ENCODE results near the gene HOXB4.
A peak's percentile ranks its signal among the peaks of the same experiment; 100 is the strongest.

The HOXB4 gene

DNA sequence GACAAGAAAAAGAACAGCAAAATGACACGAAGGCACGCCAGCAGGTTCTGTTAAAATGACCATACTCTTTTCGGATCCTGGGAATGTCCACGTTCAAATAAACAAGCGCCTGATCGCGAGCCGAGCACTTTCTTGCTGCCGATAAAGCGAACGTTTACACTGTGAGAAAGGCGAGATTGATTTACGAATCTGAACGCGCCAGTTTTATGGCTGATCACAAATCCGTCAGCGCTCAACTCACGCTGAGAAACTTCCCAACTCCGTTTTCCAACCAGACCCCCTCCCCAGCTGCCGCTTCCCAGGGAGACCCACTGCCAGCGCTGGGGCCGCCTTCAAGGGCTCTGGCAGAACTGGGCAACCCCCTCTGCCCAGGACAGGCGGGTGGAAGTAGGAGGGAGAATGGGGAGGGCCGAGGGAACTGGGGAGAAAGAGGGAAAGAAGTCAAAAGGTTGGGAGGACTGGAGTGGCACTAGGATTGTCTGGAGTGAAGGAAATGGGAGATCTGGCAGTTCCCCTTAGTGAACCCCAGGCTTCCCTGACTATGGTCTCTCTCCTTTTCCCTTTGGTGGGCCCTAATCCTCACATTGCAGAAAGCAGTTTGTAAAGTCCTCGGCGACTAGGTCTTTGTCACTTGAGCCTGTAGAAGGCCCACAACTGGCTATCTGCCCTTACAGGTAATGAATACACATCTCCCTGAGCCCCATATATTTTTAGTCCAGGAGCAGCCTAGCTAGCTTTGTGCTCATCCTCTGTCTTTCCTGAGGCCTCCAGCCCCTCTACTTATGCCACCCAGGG, 6.9 kb downstream of the HOXB4 start:
- DNase-seq = no peak

DNA sequence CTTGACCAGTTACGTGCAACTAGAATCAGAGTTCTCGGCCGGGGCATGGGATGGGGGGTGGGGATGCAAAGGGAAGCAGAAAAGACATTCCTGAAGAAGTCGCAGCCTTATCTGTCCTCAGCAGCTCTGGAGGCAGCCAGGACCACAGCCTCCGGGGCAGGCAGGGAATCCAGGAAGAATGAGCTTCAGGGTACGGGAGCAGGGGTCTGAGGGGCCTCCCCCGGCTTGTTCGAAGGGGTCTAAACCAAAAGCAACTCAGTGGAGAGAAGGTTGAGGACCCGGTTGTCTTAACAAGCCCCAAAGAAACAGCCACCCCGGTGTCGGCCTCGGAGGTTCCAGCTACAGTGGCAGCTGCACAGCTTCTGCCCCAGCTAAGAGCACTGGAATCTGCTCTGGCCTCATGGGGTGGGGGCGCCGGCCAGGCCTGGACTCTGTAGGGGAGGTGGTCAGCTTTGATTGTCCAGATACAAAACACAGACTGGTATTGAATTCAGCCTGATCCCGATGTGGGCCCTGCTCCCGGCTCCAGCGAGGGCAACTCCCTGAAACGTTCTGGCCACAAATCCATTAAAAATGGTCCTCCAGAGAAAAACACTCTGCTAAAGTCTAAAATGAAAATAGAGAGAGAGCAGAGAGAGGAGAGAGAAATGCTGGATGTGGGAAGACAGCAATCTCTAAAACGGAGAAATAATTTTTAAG, 7.7 kb downstream of the HOXB4 start:
- no peak for DNase-seq

DNA sequence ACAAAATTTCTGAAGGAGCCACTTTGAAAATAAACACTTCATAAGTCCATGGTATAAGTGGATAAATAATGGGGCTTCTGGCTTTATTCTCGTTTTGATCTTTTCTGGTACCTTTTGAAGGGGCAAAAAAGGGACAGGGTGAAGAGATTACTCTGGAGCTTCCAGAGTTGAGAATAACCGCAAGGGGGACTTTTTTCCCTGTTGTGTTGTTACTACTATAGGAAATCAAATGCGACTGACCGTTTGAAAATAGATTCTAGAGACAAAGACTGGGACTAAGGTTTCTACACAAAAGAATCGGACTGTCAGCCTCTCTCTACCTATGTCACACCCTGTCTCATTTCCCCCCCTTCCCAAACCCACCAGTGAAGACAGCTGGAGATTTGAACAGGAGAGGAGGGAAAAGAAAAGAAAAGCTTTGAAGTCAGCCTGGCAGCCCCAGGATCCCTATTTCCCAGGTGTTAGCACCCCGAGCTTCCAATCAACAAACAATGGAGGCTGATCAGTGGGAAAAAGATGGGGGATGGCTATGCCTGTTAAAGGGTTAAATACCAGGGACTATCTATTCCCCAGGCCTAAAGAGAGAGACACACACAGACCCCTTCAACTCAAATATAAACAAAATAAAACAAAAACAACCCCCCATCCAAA, 8.4 kb downstream of the HOXB4 start:
- DNase-seq = no peak

DNA sequence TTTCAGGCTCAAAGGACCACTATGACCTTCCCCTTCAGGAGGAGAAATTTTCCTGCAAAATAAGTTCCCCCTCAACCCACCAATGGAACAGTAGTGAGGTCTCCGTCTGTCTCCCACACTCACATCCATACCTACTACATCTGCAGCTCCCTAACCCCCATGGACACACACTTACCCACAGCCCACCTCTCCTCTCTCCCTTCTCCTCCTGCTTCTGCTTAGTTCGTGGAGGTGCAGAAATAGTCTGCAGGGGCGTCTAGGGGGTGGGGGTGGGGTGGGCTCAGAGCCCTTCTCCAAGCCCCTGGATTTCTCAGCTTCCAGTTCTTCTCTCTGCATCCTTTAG, 8.9 kb downstream of the HOXB4 start:
- DNase-seq = no peak

DNA sequence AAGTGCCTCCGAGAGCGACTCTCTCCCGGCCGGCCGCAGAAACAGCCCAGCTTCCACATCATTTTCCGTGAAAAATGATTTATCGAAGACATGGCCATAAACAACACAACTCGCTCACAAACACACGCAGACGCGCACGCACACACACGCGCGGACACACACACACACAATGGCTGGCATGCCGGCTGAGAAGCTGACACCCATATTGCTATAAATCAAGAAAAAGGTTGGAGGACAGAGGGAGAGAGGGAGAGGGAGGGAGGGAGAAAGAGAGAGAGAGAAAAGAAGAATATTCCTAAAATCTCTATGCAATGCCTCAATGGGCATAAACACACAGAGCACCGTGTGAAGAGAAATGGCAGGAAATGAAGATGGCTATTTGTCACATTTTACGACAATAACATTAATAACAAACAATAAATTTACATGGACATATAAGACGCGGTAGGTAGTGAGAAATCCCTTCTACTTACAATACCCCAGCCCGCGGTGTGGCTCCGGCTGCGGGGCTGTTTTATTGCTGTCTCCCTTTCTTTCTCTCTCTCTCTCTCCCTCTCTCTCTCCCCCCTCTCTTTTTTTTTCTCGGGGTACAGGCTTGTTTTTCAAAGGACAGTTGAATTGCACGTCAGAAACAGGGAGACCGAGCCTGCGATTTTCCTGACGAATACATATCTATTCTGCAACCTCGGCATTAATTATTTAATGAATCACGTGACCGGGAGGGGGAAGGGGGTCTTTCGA, 9.5 kb downstream of the HOXB4 start:
- DNase-seq = no peak

DNA sequence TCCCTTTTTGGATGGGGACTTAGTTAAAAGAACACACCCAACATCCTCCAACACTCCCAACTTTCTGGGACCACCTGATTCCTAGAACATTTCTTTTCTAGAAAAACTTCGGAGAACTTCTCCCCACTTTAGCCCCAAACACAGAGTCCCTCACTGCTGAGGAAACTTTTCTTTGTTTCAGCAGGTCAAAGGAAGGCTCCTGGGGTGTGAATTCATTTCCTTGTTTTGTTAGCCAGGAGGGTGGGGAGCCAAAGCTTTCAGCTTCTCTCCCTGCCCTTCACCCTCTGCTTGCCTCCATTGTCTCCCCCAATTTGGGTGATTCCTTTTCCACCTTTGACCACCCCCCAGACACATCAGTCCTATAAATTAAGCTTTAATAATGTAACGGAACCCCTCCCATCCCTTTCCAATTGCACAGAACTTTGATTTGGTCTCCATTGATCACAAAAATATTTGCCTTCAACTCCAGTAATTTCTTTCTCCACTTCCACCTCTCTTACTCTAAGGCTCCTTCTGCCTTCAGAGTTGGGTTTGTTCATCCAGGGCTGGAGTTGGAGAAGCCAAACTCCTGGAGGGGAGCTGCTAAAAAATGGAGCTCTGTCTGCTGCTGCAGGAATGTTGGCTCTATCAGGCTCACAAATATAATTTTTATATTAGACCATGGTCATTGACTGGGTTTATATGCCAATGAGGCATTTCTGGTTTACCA, 10.3 kb downstream of the HOXB4 start:
- no peak for DNase-seq

DNA sequence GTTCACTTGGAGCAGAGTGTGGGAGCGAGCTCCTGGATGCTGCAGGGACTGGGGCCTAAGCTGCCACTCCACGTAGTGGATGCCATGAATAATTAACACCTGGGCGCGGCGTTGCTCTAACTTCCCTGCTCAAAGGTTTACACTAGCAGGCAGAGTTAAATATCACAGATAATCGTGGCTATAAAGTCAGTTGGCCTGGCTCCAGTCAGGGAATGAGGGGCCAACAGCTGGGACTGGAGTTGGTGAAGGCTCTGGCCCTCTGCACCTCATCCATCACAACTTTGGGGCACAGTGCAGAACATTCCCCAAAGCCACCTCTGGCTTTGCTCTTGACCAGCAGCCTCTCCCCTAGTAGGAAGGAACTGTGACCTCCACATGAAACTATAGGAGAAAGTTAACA, 10.9 kb downstream of the HOXB4 start:
- DNase-seq = no peak

DNA sequence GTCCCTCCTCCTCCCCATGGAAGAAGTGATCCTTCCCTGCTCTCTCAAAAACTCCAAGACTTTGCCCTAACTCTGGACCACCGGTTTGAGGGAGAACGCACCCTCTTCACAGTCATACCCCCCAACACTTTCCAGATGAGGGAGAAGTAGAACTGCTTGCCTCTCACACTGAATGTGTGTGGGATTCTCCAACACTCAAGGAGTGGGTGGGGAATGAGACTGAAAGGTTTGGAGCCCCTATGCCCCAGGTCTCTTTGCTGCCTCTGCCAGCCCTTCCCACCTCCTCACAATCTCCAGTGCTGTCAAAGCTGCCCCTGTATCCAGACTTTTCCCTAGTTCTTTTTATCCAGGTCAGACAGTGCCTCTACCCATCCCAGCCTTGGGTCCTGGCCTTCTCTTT, 11.4 kb downstream of the HOXB4 start:
- no peak for DNase-seq

DNA sequence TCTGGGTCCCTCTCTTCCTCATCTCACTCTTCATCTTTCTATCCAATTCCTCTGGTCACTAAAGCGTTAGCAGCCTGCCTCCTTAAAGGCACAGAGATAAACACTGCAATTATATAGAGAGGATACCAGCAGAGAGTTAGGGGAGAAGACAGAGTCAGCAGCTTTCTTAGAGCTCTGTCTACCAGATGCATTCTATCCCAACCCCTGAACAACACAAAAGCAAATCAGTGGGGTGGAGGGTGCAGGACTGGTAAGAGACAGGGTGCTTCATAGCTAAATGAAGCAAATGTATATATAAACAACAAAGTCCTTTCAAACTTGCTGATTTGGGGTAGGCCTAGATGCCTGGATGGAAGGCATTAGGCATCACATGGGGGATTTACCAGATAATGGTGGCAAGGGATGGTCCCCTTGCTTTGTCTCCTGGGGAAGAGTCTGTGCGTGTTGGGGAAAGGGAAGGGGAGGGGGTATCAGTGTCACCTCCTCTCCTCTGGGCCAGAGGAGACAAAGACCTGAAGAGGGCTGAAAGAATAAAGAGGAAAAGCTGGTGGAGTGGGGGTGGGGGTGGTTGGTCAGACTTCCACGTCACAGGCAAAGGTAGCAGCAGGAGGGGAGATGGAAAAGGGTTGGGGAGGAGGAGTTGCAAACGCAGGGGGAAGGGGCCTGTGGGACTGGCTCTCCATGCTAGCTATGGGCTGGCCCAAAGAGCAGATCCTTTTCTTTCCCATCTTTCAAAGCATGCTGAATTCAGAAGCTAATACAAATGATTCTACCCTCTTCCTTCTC, 12.0 kb downstream of the HOXB4 start:
- DNase-seq = no peak

DNA sequence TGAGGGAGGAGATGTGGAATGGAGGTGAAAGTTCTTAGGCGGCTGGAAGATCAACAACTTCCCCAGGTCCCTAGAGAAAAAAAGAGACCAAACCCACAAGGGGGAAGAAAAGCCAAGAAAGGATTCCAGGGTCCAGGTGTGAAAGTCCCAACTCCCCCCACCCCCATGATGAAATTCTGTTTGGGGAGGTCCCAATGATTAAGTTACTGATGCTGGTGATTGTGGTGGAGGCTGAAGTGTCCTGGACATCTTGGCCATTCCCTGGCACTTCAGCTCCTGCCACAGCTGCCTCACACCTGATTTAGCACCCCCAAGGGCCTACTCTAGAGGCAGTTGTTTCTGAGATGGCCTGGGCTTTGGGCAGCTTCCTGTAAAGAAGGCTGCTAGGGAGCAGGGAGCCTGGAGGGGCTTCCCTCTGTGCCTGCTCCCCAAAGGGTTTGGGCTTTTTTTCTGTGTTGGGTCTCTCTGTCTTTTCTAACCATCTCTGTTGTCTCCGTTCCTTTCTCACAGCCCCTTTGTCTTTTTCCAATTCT, 13.1 kb downstream of the HOXB4 start:
- no peak for DNase-seq

DNA sequence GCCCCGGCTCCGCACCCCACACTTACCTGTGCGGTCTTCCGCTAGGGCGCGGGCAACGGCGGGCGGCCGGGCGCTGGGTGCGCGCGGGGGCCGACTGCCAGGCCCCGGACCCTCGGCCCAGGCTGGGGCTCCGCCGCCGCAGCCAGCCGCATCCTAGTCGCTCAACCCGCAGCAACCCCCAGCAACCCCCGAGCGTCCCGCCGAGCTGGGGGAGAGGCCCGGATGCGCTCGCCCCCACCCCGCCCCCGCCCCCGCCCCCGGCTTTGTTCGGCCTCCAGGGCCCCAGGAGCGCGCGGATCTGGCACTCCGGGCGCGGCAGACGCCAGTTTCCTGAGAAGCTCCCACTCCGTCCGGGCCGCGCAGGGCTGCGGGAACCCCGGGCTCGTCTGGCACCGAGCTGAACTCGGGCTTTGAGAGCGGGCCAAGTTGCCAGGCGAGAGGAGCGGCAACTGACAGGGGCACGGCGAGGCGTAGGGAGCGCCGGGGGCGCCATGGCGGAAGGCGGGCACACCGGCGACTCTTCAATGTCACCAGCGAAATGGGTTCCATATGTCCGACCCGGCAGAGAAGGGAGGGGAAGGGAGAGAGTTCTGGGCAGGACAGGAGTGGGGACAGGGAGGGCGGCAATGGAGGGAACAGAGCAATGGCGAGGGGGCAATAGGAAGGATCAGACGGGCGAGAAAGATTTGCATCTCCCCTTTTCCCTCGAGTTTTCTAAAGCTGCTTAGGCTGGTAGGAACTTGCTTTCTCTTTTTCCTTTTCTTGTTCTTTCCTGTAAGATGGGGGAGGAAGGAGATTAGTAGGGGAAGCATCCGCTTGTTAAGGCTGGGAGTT, 13.7 kb downstream of the HOXB4 start:
- DNase-seq = peak in 1 of 2 experiments; percentile 48

DNA sequence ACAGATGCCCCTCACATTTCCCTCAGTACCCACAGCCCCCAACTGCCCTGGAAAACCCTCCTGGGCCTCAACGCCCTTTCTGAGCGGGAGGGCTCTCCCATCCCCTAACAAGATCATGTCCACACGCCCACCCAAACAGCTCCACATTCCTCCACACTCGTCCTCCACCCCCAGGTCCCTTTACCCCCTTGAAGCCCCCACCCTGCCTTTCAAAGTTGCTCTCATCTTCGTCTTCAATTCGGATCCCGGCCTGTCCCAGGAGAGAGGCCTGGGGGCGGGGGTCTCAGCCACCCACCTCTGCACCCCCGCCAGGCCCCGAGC, 14.3 kb downstream of the HOXB4 start:
- no peak for DNase-seq

DNA sequence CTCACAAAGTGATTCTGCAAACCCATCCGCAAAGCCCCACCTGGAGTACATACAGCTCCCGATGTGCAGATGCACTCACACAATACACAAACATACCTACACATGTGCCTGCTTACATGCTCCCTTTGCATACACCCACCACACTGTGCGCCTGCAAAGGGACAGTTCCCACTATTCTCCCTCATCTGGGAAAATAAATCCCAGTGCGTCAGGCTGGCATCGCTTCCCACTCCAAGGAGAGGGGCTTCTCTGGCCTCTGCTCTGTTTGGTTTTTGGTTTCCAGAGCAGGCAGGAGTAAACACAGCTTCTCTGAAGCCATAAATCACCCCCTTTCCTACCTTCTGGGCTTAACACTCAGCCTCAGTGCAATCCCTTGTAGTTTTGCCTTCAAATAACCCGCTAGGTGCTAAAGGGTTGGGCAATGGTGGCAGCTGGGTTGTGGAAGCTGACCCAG, 14.7 kb downstream of the HOXB4 start:
- DNase-seq = no peak

DNA sequence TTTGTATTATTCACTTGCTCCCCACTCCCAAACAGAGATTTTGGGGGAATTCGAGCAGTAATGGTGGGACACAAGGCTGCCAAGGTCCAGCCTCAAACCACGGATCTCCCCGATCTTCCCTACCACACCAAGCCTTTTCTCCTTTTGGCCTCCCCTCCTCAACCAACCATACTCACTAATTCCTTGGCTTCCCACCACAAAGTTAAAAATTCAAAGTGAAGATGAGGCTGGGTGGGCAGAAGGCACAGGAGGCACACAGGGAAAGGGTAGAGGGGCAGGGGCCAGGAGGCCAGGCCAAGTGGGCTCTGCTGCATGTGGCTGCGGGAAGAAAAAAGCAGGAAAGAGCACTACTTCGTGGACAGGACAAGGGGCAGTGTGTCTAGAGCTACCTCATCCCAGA, 15.2 kb downstream of the HOXB4 start:
- DNase-seq = no peak

DNA sequence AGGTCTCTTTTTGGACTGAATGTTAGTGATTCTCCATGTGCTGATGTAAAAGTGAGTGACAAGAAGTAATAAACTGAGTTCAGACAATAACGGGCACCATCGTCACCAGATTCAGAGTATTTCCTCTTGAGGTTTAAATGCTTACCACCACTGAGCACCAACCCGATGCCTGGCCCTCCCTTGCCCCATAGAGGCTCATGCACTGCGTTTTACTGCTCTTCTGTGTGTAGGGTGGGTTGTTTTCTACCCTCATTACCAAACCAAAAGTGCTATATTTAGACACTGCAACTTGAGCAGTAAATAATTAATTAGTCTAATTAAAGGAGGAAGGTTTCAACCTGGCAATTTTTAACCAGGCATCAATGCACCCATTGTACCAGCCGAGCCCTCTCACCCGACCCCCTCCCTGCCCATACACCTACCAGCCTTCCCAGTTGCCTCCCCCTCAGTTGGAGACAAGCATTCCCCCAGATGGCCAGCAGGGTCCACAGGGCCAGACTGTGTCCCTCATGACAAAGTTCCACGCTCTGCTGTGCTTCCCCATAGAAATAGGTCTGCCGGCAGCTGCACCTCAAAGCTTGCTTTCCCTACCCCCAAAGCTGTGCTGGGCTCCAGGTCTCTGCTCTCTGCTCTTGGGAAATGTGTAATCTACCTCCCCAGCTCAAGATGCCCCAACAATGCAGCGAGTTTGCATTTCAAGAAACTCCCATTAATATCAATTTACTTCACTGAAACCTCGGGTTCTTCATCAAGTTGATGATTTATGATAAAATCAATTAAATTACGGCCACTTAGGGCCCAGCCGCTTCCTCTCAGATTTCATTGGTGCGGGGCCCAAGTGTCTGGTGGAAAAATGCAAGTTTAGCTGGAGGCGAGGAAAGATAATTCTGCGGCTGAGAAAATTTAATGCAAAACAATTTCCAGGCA, 16.0 kb downstream of the HOXB4 start:
- DNase-seq = no peak

DNA sequence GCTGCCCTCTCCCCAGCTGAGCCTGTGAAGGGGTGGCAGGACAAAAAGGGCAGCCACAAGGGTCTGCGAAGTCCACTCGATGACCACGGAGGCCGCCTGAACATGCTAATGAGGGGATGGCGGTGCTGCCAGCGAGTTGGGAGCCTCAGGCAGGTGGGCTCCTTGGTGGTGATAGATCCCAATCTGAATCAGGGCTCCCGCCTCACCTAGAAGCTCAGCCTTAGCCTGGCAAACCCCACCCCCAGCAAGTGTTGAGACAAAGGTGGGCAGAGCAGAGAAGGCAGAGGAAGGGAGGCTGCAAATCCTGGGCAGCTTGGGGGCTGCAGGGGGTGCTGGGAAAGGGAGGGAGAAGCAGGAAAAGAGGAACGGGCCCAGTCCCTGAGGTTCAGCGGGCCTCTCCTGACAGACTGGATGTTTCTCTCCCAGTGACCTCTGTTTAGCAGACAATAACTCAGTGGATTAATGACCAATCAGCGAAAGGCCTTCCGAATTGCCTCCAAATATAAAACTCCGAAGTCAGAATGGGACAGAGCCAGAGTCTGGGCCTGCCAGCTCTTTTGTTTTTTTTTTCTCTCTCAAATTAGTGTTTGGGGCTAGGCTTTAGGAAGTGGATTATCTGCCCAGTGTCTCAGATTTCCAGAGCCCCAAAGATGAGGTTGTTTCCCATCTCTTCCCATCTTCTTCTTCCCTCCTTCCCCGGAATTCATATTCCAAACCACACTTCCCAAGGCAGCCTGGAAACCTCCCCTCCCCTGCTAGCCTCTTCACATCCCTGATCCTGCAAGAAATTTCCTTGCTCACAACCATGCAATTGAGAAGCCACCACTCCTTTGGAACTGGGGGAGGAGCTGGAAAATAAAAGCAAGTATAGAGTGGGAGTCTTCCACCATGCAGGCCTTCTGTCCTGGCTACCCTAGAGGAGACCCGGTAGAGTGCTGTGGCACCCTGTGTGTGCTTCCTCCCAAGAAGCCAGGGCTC, 18.0 kb downstream of the HOXB4 start:
- no peak for DNase-seq

DNA sequence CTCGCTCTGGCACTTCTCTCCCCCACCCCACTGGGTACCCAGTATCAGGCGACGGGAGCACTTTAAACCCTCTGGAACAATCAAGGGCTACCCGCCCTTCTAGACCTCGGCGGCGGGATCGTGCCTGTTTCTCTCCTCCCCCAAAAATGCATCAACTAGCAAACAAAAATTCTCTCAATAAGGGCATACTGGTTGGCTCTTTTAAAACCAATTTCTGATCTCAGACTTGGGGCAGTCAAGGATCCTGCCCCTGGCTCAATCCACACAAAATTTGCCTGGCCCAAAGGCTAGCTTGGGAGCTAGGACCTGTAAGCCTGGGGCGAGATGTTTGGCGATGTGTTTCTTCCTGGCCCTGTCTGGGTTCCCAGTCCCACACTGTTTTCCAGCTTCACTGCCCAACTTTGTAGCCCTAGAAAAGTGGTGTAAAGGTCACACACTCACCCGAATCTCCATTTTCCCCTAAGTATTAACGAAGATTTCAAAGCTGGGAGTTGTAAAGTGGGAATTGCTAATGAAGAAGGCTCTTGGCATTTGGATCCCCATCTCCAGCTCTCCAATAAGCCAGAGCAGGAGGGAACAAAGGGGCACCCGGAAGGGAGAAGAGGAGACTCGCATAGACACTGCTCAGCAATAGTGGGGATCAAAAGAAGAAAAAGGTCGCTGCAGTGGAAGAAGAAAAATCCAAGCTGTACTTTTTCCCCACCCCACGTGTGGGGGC, 18.9 kb downstream of the HOXB4 start:
- DNase-seq = no peak

DNA sequence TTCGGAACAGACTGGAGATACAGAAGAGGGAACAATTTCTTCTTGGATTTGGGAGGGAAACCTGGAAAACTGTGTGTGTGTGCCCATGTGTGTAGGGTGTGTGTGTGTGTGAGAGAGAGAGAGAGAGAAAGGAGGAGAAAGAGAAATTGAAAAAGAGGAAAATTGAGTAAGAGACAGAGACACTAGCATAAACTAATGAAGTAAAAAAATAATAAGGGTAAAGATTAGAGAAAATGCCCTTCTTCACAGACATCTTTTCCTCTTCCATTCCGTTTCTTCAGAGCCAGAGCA, 19.4 kb downstream of the HOXB4 start:
- DNase-seq = no peak

Data from NCI-H526 (cell line).